ENCODE data around the gene TFR2.
"Not testable (repeated sequence)": the region's sequence is repeated elsewhere in the genome, so short reads cannot be mapped to it uniquely, and the experiment has no call there.

DNA sequence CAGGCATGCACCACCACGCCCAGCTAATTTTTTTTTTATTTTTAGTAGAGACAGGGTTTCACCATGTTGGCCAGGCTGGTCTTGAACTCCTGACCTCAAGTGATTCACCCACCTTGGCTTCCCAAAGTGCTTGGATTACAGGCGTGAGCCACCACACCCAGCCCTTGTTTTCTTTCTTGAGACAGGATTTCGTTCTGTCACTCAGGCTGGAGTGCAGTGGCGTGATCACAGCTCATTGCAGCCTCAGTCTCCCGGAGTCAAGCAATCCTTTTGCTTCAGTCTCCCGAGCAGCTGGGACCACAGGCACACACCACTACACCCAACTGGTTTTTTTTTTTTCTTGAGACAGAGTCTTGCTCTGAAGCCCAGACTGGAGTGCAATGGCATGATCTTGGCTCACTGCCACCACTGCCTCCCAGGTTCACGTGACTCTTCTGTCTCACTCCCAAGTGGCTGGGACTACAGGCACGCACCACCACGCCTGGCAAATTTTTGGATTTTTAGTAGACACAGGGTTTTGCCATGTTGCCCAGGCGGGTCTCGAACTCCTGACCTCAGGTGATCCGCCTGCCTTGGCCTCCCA, 20.9 kb upstream of the TFR2 start:
- TF ChIP-seq, protein P1, sequence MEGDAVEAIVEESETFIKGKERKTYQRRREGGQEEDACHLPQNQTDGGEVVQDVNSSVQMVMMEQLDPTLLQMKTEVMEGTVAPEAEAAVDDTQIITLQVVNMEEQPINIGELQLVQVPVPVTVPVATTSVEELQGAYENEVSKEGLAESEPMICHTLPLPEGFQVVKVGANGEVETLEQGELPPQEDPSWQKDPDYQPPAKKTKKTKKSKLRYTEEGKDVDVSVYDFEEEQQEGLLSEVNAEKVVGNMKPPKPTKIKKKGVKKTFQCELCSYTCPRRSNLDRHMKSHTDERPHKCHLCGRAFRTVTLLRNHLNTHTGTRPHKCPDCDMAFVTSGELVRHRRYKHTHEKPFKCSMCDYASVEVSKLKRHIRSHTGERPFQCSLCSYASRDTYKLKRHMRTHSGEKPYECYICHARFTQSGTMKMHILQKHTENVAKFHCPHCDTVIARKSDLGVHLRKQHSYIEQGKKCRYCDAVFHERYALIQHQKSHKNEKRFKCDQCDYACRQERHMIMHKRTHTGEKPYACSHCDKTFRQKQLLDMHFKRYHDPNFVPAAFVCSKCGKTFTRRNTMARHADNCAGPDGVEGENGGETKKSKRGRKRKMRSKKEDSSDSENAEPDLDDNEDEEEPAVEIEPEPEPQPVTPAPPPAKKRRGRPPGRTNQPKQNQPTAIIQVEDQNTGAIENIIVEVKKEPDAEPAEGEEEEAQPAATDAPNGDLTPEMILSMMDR (IDR thresholded peaks at IDR 0.05; ENCODE audit: insufficient read depth, low read length, poor library complexity, severe bottlenecking), result not testable (repeated sequence)
- TF ChIP-seq EZH2phosphoT487 (conservative IDR thresholded peaks at IDR 0.05; ENCODE audit: low read length), result not testable (repeated sequence)

All from SU-DHL-6 (cell line).